A549 treated with AZD9567 at 1 μM for 4 hours (cell line): ENCODE results near the gene MGAT4A. TPM values are rescaled to one million over a fixed set of nuclear protein-coding genes. Genes with fewer than 3 reads are reported as not detected.

Experiments
- total RNA-seq: library from RNA; stranded (reverse); fragments of 200-300 nt; extraction: Qiagen RNA extraction; gene quantifications from 5 replicates; pipeline ENCODE4 v1.2.3, GENCODE V29; 2022; ENCODE audit not compliant: insufficient read depth

MGAT4A gene
- 1.8 to 2.9 TPM (median 2.4 TPM) in 5 replicates for total RNA-seq

GRCh38 chr2:98731041-98731893 is at the start of gene MGAT4A:
Gene MGAT4A (minus strand): TSS chr2:98731132. CDS start chr2:98726332, 4,800 bp downstream.

GRCh38 chr2:98608116-98608961 is 122.6 kb downstream of the MGAT4A start, which contains the start of the genes COA5 and UNC50:
Gene COA5 (minus strand): TSS chr2:98608512. CDS start chr2:98608405, 107 bp downstream.
Gene UNC50 (plus strand): TSS chr2:98608589. CDS start chr2:98609760, 1,171 bp downstream.

Other genes starting within 250 kb of the MGAT4A start
- 24.3 to 32.4 TPM (median 26.4 TPM) in 5 replicates for gene COA5, start 122.6 kb downstream of the MGAT4A start, total RNA-seq
- 39.4 to 42.7 TPM (median 39.7 TPM) in 5 replicates for gene UNC50, start 122.5 kb downstream of the MGAT4A start, total RNA-seq
- gene CRACDL, start 205.1 kb upstream of the MGAT4A start, total RNA-seq, result 0.66 to 3.1 TPM (median 2.9 TPM) in 5 replicates